Measurements from ENCODE around the gene MEMO1. TPM values are rescaled to one million over a fixed set of nuclear protein-coding genes. Genes with fewer than 3 reads are reported as not detected.

The MEMO1 gene
- total and polyA plus RNA-seq, 12 donors: 22.7 to 64.3 (median 42.3) TPM

DNA sequence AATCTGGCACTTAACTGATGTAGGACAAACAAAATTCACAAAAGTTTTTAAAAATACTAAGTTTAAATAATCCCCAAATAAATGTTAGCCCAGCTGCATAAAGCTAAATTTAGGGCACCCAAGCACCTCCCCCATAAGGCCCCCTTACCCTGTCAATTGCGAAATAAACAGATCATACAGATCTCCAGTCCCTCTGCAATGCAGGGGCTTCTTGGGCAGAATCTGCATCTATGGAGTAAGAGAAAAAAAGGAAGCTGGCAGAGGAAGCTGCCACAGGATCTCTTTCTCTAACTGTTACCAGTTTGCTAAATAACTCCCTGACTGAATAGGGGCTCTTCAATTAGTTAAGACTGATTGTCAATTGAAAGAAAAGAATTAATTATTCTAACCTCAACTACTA is 117.7 kb downstream of the MEMO1 start:
- Histone ChIP-seq H3K36me3 (replicated peaks in 1 of 2) (no peaks in the 10 kb centered on the region), H3K27me3 (no peaks in the 10 kb centered on the region), H3K4me1 (replicated peaks in 1 of 2) (no peaks in the 10 kb centered on the region), H3K4me3 (no peak overlapping the region), H3K9me3 (replicated peaks in 1 of 3) (no peaks in the 10 kb centered on the region), H3K27ac (no peak overlapping the region)
- TF ChIP-seq POLR2A (IDR thresholded peaks at IDR 0.05): no peak
- 82 to 100% (median 84%) methylated on average over 1 of the region's 1 CpG for WGBS, 4 donors
- DNase-seq: no peak
- intact Hi-C loops (cut with DNase I): no loop called here

DNA sequence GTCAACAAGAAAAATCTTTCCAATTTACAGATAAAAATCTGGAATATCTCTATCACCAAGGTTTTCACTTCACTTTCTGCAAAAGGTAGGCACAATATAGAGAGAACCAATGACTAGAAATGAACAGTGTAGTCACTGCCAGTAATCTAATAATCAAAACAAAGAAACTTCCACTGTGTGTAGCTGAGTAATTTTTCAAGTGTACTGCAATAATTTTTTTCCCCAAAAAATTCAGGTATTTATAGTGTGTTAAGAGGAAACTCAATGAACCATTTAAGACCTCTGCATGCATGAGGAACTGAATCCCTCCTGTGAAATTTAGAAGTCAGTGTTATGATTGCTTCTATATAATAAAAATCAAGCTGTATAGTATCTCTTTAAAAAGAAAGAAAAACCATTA is 121.8 kb downstream of the MEMO1 start:
- no peaks in the 10 kb centered on the region for H3K9me3 ChIP-seq (replicated peaks in 1 of 3)
- no peak for DNase-seq
- no peak for TF ChIP-seq POLR2A (IDR thresholded peaks at IDR 0.05)
- TF ChIP-seq, protein P1, sequence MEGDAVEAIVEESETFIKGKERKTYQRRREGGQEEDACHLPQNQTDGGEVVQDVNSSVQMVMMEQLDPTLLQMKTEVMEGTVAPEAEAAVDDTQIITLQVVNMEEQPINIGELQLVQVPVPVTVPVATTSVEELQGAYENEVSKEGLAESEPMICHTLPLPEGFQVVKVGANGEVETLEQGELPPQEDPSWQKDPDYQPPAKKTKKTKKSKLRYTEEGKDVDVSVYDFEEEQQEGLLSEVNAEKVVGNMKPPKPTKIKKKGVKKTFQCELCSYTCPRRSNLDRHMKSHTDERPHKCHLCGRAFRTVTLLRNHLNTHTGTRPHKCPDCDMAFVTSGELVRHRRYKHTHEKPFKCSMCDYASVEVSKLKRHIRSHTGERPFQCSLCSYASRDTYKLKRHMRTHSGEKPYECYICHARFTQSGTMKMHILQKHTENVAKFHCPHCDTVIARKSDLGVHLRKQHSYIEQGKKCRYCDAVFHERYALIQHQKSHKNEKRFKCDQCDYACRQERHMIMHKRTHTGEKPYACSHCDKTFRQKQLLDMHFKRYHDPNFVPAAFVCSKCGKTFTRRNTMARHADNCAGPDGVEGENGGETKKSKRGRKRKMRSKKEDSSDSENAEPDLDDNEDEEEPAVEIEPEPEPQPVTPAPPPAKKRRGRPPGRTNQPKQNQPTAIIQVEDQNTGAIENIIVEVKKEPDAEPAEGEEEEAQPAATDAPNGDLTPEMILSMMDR (IDR thresholded peaks at IDR 0.05): no peak
- no peaks in the 10 kb centered on the region for H3K27me3 ChIP-seq
- intact Hi-C loops (cut with DNase I): no loop called here
- no peak overlapping the region for H3K27ac ChIP-seq
- no peaks in the 10 kb centered on the region for H3K4me1 ChIP-seq (replicated peaks in 1 of 2)
- no peaks in the 10 kb centered on the region for H3K36me3 ChIP-seq (replicated peaks in 1 of 2)
- no peak overlapping the region for H3K4me3 ChIP-seq

DNA sequence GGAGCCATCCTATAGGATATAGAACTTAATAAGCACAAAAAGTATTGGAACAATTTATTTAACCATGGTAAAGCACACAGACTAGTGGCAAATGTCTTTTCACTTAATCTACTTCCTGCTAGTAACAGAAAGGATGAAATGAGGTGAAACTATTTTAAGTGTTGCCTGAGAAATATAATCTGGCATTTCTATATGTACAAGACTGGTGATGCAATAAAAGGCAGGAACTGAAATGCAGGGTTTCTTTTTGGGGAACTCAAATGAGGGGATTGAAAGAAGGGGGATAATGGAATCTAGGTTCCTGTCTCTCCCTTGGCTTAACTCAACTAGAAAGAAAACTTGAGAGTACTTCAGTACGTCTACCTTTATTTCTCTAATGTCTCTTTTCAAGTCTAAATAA is 122.3 kb downstream of the MEMO1 start:
- Histone ChIP-seq H3K27ac (no peak overlapping the region), H3K4me1 (replicated peaks in 1 of 2) (no peaks in the 10 kb centered on the region), H3K9me3 (replicated peaks in 1 of 3) (no peaks in the 10 kb centered on the region), H3K27me3 (no peaks in the 10 kb centered on the region), H3K36me3 (replicated peaks in 1 of 2) (no peaks in the 10 kb centered on the region), H3K4me3 (no peak overlapping the region)
- 84 to 91% (median 87%) methylated on average over 1 of the region's 1 CpG for WGBS, 4 donors
- no peak for DNase-seq
- intact Hi-C loops (cut with DNase I): no loop called here
- TF ChIP-seq, protein P1 (IDR thresholded peaks at IDR 0.05): no peak
- TF ChIP-seq POLR2A (IDR thresholded peaks at IDR 0.05): no peak

DNA sequence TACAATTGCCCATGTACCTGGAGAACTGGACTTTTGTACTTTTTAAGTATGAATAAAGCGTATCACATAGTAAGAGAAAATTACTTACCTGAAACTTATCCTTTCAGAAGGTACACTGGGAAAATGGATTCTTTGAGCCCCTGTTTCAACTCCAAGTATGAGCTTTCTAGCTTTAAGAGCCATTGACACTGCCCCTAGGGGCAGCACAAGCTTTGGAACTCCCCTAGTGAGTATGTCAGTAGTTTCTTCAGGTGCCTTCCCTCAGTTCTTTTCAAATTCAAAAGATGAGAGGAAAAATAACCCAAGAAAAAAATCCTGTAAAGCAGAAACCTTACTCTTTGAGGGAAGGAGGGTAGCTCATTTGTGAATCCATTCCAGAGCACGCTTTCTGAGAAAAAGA is 124.1 kb downstream of the MEMO1 start:
- Histone ChIP-seq H3K4me1 (replicated peaks in 1 of 2) (no peaks in the 10 kb centered on the region), H3K27ac (no peak overlapping the region), H3K4me3 (no peak overlapping the region), H3K36me3 (replicated peaks in 1 of 2) (no peaks in the 10 kb centered on the region), H3K27me3 (no peaks in the 10 kb centered on the region), H3K9me3 (replicated peaks in 1 of 3) (no peaks in the 10 kb centered on the region)
- TF ChIP-seq, protein P1 (IDR thresholded peaks at IDR 0.05): peak in 1 of 6 experiments; percentile 16
- no peak for TF ChIP-seq POLR2A (IDR thresholded peaks at IDR 0.05)
- 98 to 99% (median 98%) methylated on average over 2 of the region's 2 CpGs for WGBS, 4 donors
- intact Hi-C loops (cut with DNase I): no loop called here
- no peak for DNase-seq

- intact Hi-C loops (cut with DNase I): no loop called here
- no peaks in the 10 kb centered on the region for H3K27me3 ChIP-seq
- TF ChIP-seq, protein P1 (IDR thresholded peaks at IDR 0.05): no peak
- no peak for TF ChIP-seq POLR2A (IDR thresholded peaks at IDR 0.05)
Observed at GRCh38 chr2:31877008-31877407, 133.8 kb downstream of the MEMO1 start.

More at GRCh38 chr2:31877008-31877407, 133.8 kb downstream of the MEMO1 start:
- 95 to 99% (median 97%) methylated on average over 2 of the region's 2 CpGs for WGBS, 4 donors
- no peak overlapping the region for H3K4me3 ChIP-seq
- H3K27ac ChIP-seq: no peak overlapping the region
- no peaks in the 10 kb centered on the region for H3K4me1 ChIP-seq (replicated peaks in 1 of 2)
- H3K36me3 ChIP-seq (replicated peaks in 1 of 2): no peaks in the 10 kb centered on the region
- DNase-seq: no peak
- no peaks in the 10 kb centered on the region for H3K9me3 ChIP-seq (replicated peaks in 1 of 3)
